ENCODE results near the gene SERPINA1. TPM values are rescaled to one million over a fixed set of nuclear protein-coding genes. Genes with fewer than 3 reads are reported as not detected.

SERPINA1 gene
- total RNA-seq, 2 donors from 2014 or later = 15.2 to 22.4 TPM

DNA sequence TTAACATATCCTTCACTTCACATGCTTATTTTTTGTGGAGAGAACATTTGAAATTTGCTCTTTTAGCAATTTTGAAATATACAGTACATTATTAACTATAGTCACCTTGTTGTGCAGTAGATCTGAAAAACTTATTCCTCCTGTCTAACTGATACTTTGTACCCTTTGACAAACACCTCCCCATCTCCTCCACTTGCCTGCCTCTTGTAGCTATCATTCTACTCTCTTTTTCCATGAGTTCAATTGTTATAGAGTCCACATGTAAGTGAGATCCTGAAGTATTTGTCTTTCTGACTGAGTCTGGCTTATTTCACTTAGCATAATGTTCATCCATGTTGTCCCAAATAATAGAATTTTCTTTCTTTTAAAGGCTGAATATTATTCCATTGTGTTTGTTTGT, 55.8 kb downstream of the SERPINA1 start:
- Histone ChIP-seq H3K27ac (no peak overlapping the region), H3K4me1 (ENCODE audit: control insufficient read depth in 1 of 2, low read depth in 2 of 2) (no peaks in the 10 kb centered on the region), H3K36me3 (no peaks in the 10 kb centered on the region), H3K27me3 (replicated peaks; ENCODE audit: insufficient read depth) (no peaks in the 10 kb centered on the region), H3K4me3 (no peak overlapping the region), H3K9me3 (no peaks in the 10 kb centered on the region)
- TF ChIP-seq, protein P1, sequence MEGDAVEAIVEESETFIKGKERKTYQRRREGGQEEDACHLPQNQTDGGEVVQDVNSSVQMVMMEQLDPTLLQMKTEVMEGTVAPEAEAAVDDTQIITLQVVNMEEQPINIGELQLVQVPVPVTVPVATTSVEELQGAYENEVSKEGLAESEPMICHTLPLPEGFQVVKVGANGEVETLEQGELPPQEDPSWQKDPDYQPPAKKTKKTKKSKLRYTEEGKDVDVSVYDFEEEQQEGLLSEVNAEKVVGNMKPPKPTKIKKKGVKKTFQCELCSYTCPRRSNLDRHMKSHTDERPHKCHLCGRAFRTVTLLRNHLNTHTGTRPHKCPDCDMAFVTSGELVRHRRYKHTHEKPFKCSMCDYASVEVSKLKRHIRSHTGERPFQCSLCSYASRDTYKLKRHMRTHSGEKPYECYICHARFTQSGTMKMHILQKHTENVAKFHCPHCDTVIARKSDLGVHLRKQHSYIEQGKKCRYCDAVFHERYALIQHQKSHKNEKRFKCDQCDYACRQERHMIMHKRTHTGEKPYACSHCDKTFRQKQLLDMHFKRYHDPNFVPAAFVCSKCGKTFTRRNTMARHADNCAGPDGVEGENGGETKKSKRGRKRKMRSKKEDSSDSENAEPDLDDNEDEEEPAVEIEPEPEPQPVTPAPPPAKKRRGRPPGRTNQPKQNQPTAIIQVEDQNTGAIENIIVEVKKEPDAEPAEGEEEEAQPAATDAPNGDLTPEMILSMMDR (IDR thresholded peaks at IDR 0.05) = no peak
- ATAC-seq (ENCODE audit: insufficient number of reproducible peaks, low FRiP score, low read depth) (no peak), DNase-seq (ENCODE audit: low spot score) (no peak)

DNA sequence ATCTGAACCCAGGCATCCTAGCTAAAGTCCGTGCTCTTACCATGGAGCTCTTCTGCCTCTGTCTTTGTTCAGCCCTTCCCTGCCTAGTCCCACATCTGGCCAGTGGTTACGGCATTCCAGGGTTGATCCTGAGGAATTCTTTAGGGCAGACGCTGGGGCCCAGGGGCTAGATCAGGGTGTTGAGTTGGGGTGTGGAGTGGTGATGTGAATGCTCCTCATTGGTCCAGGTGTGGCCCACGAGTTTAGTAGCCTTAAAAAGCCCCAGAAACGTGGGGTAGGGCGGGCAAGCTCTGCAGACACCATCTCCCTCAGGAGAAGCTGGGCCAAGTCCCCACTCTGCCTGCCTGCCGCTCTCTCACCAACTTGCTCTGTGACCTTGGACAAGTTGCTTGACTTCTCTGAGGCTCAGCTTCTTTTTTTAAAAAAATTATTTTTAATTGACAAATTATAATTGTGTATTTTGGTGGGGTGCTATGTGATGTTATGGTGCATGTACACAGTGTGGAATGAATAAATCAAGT, 56.3 kb downstream of the SERPINA1 start:
- TF ChIP-seq, protein P1 (IDR thresholded peaks at IDR 0.05) = no peak

DNA sequence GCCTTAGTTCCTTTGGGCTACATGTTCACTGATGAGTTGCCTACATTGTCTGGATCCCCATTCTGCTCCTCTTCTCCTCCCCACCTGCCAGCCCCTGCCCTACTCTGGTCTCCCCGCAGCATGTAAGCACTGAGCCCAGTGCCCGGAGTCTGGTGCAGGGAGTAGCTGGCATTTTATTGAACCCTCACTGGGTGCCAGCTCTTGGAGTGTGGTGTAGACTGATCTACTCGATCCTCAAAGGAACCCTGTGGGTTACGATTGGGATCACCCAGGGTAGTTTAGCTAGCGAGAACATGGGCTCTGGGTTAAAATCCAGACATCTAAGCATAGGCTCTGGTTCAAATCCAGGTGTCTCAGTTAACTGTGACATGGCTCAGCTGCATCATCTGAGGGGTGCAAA, 56.9 kb downstream of the SERPINA1 start:
- H3K4me3 ChIP-seq = no peak overlapping the region
- H3K27ac ChIP-seq = no peak overlapping the region
- no peak for ATAC-seq (ENCODE audit: insufficient number of reproducible peaks, low FRiP score, low read depth)
- no peaks in the 10 kb centered on the region for H3K9me3 ChIP-seq
- TF ChIP-seq, protein P1 (IDR thresholded peaks at IDR 0.05) = no peak
- no peaks in the 10 kb centered on the region for H3K36me3 ChIP-seq
- no peak for DNase-seq (ENCODE audit: low spot score)
- no peaks in the 10 kb centered on the region for H3K27me3 ChIP-seq (replicated peaks; ENCODE audit: insufficient read depth)
- no peaks in the 10 kb centered on the region for H3K4me1 ChIP-seq (ENCODE audit: control insufficient read depth in 1 of 2, low read depth in 2 of 2)

More for the DNA sequence above, 56.3 kb downstream of the SERPINA1 start:
- no peak for ATAC-seq (ENCODE audit: insufficient number of reproducible peaks, low FRiP score, low read depth)
- H3K27me3 ChIP-seq (replicated peaks; ENCODE audit: insufficient read depth) = no peaks in the 10 kb centered on the region
- no peaks in the 10 kb centered on the region for H3K9me3 ChIP-seq
- no peak for DNase-seq (ENCODE audit: low spot score)
- H3K27ac ChIP-seq = no peak overlapping the region
- H3K4me1 ChIP-seq (ENCODE audit: control insufficient read depth in 1 of 2, low read depth in 2 of 2) = no peaks in the 10 kb centered on the region
- H3K4me3 ChIP-seq = no peak overlapping the region
- H3K36me3 ChIP-seq = no peaks in the 10 kb centered on the region

DNA sequence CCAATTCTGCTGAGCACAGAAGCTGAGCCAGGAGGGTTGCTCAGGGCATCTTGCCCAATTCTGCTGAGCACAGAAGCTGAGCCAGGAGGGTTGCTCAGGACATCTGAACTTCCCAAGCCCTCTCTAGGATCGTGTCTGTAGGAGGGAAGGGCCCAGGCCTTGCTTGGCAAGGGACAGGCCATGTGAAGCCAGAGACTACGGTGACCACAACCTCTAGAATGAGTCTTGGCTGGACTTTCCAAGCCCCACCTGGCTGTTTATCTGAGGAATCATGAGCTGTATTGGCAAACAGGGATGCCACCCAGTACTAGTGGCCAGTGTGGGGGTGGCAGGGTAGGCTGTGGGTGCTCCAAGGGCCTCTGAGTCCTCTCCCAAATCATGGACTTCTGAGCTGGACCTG, 57.5 kb downstream of the SERPINA1 start:
- ATAC-seq (ENCODE audit: insufficient number of reproducible peaks, low FRiP score, low read depth) (no peak), DNase-seq (ENCODE audit: low spot score) (no peak)
- H3K36me3 ChIP-seq = no peaks in the 10 kb centered on the region

DNA sequence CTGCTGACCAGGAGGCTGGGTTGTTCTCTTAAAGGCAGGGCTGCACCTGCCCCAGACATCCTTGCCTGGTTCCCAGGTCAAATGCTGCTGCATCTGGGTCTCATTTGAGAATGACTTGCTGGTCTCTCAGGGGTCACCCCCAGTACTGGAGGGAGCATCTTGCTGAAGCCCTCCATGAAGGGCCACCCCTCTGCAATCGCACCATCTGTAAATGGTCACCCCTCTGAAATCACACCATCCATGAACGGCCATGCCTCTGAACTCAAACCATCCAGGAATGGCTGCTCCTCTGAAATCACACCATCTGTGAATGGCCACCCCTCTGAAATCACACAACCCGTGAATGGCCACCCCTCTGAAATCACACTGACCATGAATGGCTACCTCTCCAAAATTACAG, 58.0 kb downstream of the SERPINA1 start:
- no peaks in the 10 kb centered on the region for H3K36me3 ChIP-seq
- TF ChIP-seq, protein P1 (IDR thresholded peaks at IDR 0.05) = no peak
- H3K4me1 ChIP-seq (ENCODE audit: control insufficient read depth in 1 of 2, low read depth in 2 of 2) = no peaks in the 10 kb centered on the region
- ATAC-seq (ENCODE audit: insufficient number of reproducible peaks, low FRiP score, low read depth) (no peak), DNase-seq (ENCODE audit: low spot score) (no peak)
- no peaks in the 10 kb centered on the region for H3K27me3 ChIP-seq (replicated peaks; ENCODE audit: insufficient read depth)
- H3K9me3 ChIP-seq = no peaks in the 10 kb centered on the region
- H3K4me3 ChIP-seq = no peak overlapping the region
- no peak overlapping the region for H3K27ac ChIP-seq

More for the DNA sequence above, 57.5 kb downstream of the SERPINA1 start:
- TF ChIP-seq, protein P1 (IDR thresholded peaks at IDR 0.05) = no peak
- Histone ChIP-seq H3K27me3 (replicated peaks; ENCODE audit: insufficient read depth) (no peaks in the 10 kb centered on the region), H3K4me3 (no peak overlapping the region), H3K27ac (no peak overlapping the region), H3K9me3 (no peaks in the 10 kb centered on the region), H3K4me1 (ENCODE audit: control insufficient read depth in 1 of 2, low read depth in 2 of 2) (no peaks in the 10 kb centered on the region)
